Hippocampal formation (tissue), 2 donors: ENCODE results near the gene MRGPRD.

Source experiments
- DNase-seq, 2 donors: peaks; one replicate each; lab custom pipeline; 2025; lab: John Stamatoyannopoulos, UW

MRGPRD gene

DNA sequence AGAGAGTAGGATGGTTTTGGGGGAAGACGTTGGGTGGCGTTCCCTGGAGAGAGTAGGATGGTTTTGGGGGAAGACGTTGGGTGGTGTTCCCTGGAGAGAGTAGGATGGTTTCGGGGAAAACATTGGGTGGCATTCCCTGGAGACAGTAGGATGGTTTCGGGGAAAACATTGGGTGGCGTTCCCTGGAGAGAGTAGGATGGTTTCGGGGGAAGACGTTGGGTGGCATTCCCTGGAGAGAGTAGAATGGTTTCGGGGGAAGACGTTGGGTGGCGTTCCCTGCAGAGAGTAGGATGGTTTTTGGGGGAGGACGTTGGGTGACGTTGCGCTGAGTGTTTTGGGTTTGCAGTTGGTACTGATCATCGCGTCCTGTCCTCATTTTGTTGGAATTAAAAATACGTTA lies 48.9 kb downstream of the MRGPRD start:
- DNase-seq = no peak

DNA sequence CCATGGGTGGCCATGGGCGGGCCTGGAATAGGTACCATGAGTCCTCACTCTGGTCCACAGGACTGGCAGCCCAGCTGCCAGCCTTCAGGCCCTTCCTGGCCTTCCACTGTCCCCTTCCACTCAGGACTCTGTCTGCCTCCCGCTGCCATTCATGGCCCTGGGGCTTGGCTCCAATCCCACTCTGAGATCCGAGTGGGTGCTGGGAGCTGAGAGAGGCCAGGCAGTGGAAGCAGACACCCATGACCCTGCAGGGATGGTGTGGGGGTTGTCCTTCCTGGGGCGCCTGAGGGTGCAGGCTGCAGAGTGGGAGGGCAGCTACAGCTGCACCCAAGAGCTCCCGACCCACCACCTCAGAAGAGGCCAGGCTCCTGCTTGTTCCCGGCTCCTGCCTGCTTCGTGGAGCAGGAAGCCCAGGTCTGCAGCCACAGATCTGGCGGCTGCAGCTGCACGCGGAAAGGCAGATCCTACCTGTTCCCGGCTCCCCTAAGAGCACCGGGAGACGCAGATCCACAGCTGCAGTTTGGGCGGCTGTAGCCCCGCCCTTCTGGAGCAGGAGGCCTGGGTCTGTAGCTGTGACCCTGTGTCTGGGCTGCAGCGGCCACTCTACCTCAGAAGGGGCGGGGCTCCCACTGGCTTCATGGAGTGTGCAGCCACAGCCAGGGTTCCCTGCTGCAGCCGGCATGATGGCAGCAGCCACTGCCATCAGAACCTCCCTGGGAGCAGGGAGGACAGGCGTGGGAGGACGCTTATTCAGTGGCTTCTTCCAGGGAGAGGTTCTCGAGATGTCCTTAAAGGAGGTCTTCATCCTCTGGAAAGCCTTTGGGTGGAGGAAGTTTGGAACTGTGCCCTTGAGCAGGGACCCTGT lies 49.6 kb downstream of the MRGPRD start:
- no peak for DNase-seq
